Smooth muscle cell (in vitro differentiated cells): ENCODE data around the gene PAMR1. TPM values are rescaled to one million over a fixed set of nuclear protein-coding genes. Genes with fewer than 3 reads are reported as not detected.

Source experiments
- DNase-seq: peaks from one replicate; lab custom pipeline; 2025; ENCODE audit not compliant: unreplicated experiment; lab: John Stamatoyannopoulos, UW
- H2AFZ ChIP-seq: fragments of 200-600 bp; sonication (generic); 2 replicates; pipeline ENCODE4 v1.6.0; 2016; ENCODE audit warnings: antibody characterized with exemption, low read depth, mild to moderate bottlenecking
- H3F3A ChIP-seq: fragments of 200-600 bp; sonication (generic); 2 replicates; pipeline ENCODE4 v1.6.0; 2017; ENCODE audit warnings: antibody characterized with exemption, low read depth
- H3K27ac ChIP-seq: fragments of 200-600 bp; sonication (generic); 2 replicates; pipeline ENCODE4 v1.5.1; 2016; ENCODE audit warnings: low read depth, mild to moderate bottlenecking
- H3K27me3 ChIP-seq: fragments of 200-600 bp; sonication (generic); 2 replicates; pipeline ENCODE4 v1.6.1; 2016; ENCODE audit warnings: low read depth, mild to moderate bottlenecking
- H3K36me3 ChIP-seq: fragments of 200-600 bp; sonication (generic); 2 replicates; pipeline ENCODE4 v1.5.1; 2016; ENCODE audit warnings: low read depth
- H3K4me1 ChIP-seq: fragments of 200-600 bp; sonication (generic); 2 replicates; pipeline ENCODE4 v1.5.1; 2016; ENCODE audit warnings: low read depth
- H3K4me2 ChIP-seq: fragments of 200-600 bp; sonication (generic); 2 replicates; pipeline ENCODE4 v1.6.0; 2016; ENCODE audit warnings: mild to moderate bottlenecking
- H3K4me3 ChIP-seq: fragments of 200-600 bp; sonication (generic); 2 replicates; pipeline ENCODE4 v1.5.1; 2016; ENCODE audit warnings: mild to moderate bottlenecking
- H3K79me2 ChIP-seq: fragments of 200-600 bp; sonication (generic); 2 replicates; pipeline ENCODE4 v1.6.0; 2016; ENCODE audit warnings: low read depth, mild to moderate bottlenecking
- H3K9ac ChIP-seq: fragments of 200-600 bp; sonication (generic); 2 replicates; pipeline ENCODE4 v1.6.0; 2016; ENCODE audit warnings: low read depth
- H3K9me3 ChIP-seq: fragments of 200-600 bp; sonication (generic); replicated peaks from 2 replicates; pipeline ENCODE4 v1.5.1; 2016; ENCODE audit warnings: low read depth
- H4K20me1 ChIP-seq: fragments of 200-600 bp; sonication (generic); 2 replicates; pipeline ENCODE4 v1.6.0; 2016; ENCODE audit warnings: low read depth
- CTCF ChIP-seq: fragments of 200-600 bp; sonication (generic); IDR thresholded peaks from 2 replicates; pipeline ENCODE4 v1.5.1; 2017; ENCODE audit warnings: borderline replicate concordance, mild to moderate bottlenecking, antibody characterized with exemption; ENCODE audit not compliant: insufficient read depth, poor library complexity, severe bottlenecking
- WGBS: methylation state at CpG from one replicate; pipeline ENCODE4 v1.1.7; 2016; ENCODE audit warnings: low lambda C conversion rate; 5-methylcytosine and 5-hydroxymethylcytosine counted together
- polyA plus RNA-seq: library from polyadenylated mRNA; unstranded; fragments of >200 nt; fragmentation: Nextera tagmentation; extraction: Ambion mirVana; gene quantifications from 2 replicates; pipeline ENCODE4 v1.2.1, GENCODE V29; 2016
- total RNA-seq: library from RNA; depleted of rRNA; stranded (reverse); fragments of >200 nt; gene quantifications from 2 replicates; pipeline ENCODE4 v1.2.3, GENCODE V29; 2014

The PAMR1 gene
- total and polyA plus RNA-seq, 2 experiments from 2014 or later: 87.7 to 128 TPM

DNA sequence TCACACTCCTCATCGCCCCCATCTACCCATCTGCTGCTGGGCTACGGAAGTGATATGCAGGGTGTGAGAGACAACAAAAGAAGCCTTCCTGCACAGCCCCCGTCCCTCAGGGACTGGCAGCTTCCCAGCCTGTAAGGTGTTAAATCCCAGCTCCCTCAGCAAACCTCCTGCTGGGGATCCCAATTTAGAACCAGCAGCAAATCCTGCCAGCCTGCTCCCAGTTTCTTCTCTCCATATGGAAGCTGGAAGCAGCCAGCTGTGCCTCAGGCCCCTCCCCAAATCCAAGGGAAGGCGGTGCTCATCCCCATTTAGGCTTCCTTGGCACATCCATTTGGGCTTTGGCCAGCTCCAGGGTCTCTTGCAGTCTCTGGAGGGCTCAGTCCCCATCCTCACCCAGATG is 47.5 kb downstream of the PAMR1 start:
- Histone ChIP-seq H3K4me1 (peaks cover 10% of the 10 kb centered on the region), H3K4me2 (no peak overlapping the region), H3K36me3 (peaks cover 4% of the 10 kb centered on the region), H3K9ac (no peak overlapping the region), H3K27me3 (no peaks in the 10 kb centered on the region), H3F3A (no peaks in the 10 kb centered on the region), H3K4me3 (no peak overlapping the region), H2AFZ (no peak overlapping the region), H4K20me1 (no peaks in the 10 kb centered on the region), H3K9me3 (peaks cover 3% of the 10 kb centered on the region), H3K79me2 (no peaks in the 10 kb centered on the region), H3K27ac (no peak overlapping the region)
- 47% methylated on average over 4 of the region's 4 CpGs for WGBS
- TF ChIP-seq CTCF: no peak
- DNase-seq: no peak

DNA sequence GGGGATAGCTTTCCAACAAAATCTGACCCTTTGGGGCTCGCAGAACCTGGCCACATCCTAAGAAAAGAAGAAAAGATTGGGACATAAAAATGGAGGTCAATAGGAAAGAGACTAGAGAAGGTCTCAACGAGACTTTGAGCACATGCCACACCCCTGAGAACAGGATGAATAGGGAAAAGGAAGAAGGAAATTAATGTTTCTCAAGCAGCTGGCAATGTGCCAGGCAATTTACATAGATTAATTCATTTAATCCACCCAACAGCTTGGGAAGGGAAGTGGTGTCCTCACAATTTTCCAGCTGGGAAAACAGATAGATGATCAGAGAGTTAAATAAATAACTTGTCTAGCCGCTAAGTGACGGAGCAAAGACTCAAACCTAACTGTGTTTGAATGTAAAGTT is 50.7 kb downstream of the PAMR1 start:
- H3K9ac ChIP-seq: no peak overlapping the region
- H3K79me2 ChIP-seq: no peaks in the 10 kb centered on the region
- no peak overlapping the region for H3K27ac ChIP-seq
- H3K9me3 ChIP-seq: no peaks in the 10 kb centered on the region
- no peaks in the 10 kb centered on the region for H3K36me3 ChIP-seq
- H3K4me3 ChIP-seq: no peak overlapping the region
- H3K4me2 ChIP-seq: no peak overlapping the region
- H3K4me1 ChIP-seq: peaks cover 10% of the 10 kb centered on the region
- 94% methylated on average over 4 of the region's 4 CpGs for WGBS
- no peaks in the 10 kb centered on the region for H3K27me3 ChIP-seq
- DNase-seq: no peak
- no peaks in the 10 kb centered on the region for H4K20me1 ChIP-seq
- no peak for TF ChIP-seq CTCF
- H2AFZ ChIP-seq: no peak overlapping the region
- no peaks in the 10 kb centered on the region for H3F3A ChIP-seq

- Histone ChIP-seq H2AFZ (no peak overlapping the region), H3K4me3 (no peak overlapping the region), H3K27me3 (no peaks in the 10 kb centered on the region), H4K20me1 (no peaks in the 10 kb centered on the region), H3K79me2 (no peaks in the 10 kb centered on the region), H3F3A (no peaks in the 10 kb centered on the region), H3K9ac (no peak overlapping the region), H3K4me2 (no peak overlapping the region), H3K9me3 (no peaks in the 10 kb centered on the region), H3K27ac (no peak overlapping the region), H3K36me3 (no peaks in the 10 kb centered on the region), H3K4me1 (peaks cover 9% of the 10 kb centered on the region)
- WGBS: 86% methylated on average over 7 of the region's 7 CpGs
- TF ChIP-seq CTCF: no peak
- no peak for DNase-seq
Measured at GRCh38 chr11:35473795-35474374, 51.5 kb downstream of the PAMR1 start.

- H3K4me2 ChIP-seq: no peak overlapping the region
- H3K36me3 ChIP-seq: no peaks in the 10 kb centered on the region
- no peak for DNase-seq
- 95% methylated on average over 13 of the region's 13 CpGs for WGBS
- H3K27ac ChIP-seq: no peak overlapping the region
- no peak for TF ChIP-seq CTCF
- H3K4me3 ChIP-seq: no peak overlapping the region
- no peaks in the 10 kb centered on the region for H3F3A ChIP-seq
- H2AFZ ChIP-seq: no peak overlapping the region
- no peak overlapping the region for H3K9ac ChIP-seq
- H4K20me1 ChIP-seq: no peaks in the 10 kb centered on the region
- no peaks in the 10 kb centered on the region for H3K27me3 ChIP-seq
- H3K4me1 ChIP-seq: no peaks in the 10 kb centered on the region
- H3K9me3 ChIP-seq: no peaks in the 10 kb centered on the region
- no peaks in the 10 kb centered on the region for H3K79me2 ChIP-seq
Measured at GRCh38 chr11:35470616-35471015, 54.8 kb downstream of the PAMR1 start.
